ENCODE data around the gene PLA2G4F.

The PLA2G4F gene

GRCh38 chr15:42156243-42156922 is at the start of gene PLA2G4F:
TSS of gene PLA2G4F (minus strand) at chr15:42156636. CDS start at chr15:42156549, 87 bp downstream.
- DNase-seq (ENCODE audit: low spot score): no peak
- TF ChIP-seq, protein P1, sequence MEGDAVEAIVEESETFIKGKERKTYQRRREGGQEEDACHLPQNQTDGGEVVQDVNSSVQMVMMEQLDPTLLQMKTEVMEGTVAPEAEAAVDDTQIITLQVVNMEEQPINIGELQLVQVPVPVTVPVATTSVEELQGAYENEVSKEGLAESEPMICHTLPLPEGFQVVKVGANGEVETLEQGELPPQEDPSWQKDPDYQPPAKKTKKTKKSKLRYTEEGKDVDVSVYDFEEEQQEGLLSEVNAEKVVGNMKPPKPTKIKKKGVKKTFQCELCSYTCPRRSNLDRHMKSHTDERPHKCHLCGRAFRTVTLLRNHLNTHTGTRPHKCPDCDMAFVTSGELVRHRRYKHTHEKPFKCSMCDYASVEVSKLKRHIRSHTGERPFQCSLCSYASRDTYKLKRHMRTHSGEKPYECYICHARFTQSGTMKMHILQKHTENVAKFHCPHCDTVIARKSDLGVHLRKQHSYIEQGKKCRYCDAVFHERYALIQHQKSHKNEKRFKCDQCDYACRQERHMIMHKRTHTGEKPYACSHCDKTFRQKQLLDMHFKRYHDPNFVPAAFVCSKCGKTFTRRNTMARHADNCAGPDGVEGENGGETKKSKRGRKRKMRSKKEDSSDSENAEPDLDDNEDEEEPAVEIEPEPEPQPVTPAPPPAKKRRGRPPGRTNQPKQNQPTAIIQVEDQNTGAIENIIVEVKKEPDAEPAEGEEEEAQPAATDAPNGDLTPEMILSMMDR (IDR thresholded peaks at IDR 0.05; ENCODE audit: extremely low read depth, insufficient read depth, missing control alignments): no peak
- in situ Hi-C loops (cut with MboI; ENCODE audit: low pct_unique_long_range_greater_than_20kb, low sequenced_read_pairs, unreplicated experiment): no loop called here

DNA sequence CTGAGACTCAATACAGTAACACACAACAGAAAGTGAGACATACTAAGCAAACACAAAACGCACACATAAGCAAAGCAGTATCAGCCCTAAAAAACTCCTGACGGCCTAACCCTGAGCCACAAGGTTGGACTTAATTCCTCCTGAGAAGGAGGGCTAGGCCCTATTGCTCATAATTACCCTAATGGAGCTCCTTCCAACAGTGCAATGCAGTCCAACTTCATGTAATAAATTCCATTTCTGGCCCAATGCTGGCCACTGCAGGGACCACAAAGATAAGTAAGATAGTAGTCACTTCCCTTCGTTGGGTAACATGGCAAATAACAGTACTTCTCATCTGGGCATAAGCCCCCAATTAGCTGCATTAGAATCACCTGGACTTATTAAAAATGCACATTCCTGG is 47.5 kb upstream of the PLA2G4F start:
- no peak for DNase-seq (ENCODE audit: low spot score)
- TF ChIP-seq, protein P1 (IDR thresholded peaks at IDR 0.05; ENCODE audit: extremely low read depth, insufficient read depth, missing control alignments): no peak
- in situ Hi-C loops (cut with MboI; ENCODE audit: low pct_unique_long_range_greater_than_20kb, low sequenced_read_pairs, unreplicated experiment): no loop called here

DNA sequence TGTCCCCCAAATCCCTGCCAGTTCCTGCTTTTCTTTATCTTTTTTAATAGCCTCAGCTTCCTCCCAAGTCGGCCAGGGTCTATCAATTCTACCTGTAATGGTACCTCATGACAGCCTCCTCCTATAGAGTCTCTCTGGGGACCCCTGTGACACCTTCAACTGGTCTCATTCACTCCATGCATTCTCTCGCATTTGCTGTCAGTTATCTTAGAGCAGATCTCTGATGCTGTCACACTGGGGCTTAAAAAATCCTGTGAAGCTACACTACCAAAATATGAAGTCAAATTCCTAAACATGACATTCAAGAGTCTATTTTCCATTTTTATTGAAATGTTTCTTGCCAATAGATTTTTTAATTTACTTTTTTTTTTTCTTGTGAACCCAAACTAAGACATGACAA is 46.2 kb upstream of the PLA2G4F start:
- in situ Hi-C loops (cut with MboI; ENCODE audit: low pct_unique_long_range_greater_than_20kb, low sequenced_read_pairs, unreplicated experiment): no loop called here
- DNase-seq (ENCODE audit: low spot score): no peak
- TF ChIP-seq, protein P1 (IDR thresholded peaks at IDR 0.05; ENCODE audit: extremely low read depth, insufficient read depth, missing control alignments): no peak

- no peak for DNase-seq (ENCODE audit: low spot score)
- in situ Hi-C loops (cut with MboI; ENCODE audit: low pct_unique_long_range_greater_than_20kb, low sequenced_read_pairs, unreplicated experiment): no loop called here
- TF ChIP-seq, protein P1 (IDR thresholded peaks at IDR 0.05; ENCODE audit: extremely low read depth, insufficient read depth, missing control alignments): no peak
Observed at GRCh38 chr15:42201801-42202200, 45.4 kb upstream of the PLA2G4F start.

DNA sequence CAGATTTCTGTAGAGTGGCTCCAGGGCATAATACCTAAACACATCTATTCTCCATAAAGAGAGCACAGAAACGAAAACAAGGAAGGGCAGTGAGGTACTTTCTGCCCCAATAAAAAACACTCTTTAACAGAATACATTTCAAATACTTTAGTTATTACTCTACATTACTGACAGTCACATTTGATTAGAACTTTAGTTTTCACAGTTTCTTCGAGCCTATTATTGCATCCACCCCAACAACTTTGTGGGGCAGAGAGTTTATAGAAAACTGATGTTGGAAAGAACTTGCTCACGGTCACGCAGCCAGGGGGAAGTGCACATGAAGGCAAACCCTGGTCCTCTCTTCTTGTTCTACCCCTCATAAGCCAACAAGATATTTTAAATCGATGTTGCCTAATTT is 42.7 kb upstream of the PLA2G4F start:
- DNase-seq (ENCODE audit: low spot score): no peak
- TF ChIP-seq, protein P1 (IDR thresholded peaks at IDR 0.05; ENCODE audit: extremely low read depth, insufficient read depth, missing control alignments): no peak
- in situ Hi-C loops (cut with MboI; ENCODE audit: low pct_unique_long_range_greater_than_20kb, low sequenced_read_pairs, unreplicated experiment): no loop called here

GRCh38 chr15:42198516-42198915 is 42.1 kb upstream of the PLA2G4F start:
- DNase-seq (ENCODE audit: low spot score): no peak
- in situ Hi-C loops (cut with MboI; ENCODE audit: low pct_unique_long_range_greater_than_20kb, low sequenced_read_pairs, unreplicated experiment): no loop called here
- TF ChIP-seq, protein P1 (IDR thresholded peaks at IDR 0.05; ENCODE audit: extremely low read depth, insufficient read depth, missing control alignments): no peak

Measured in GM13977 (cell line).